Upper lobe of left lung (tissue), 4 donors: ENCODE data around the gene CLEC7A.

Experiments used
- EP300 ChIP-seq, 4 donors: sonication (generic); formaldehyde crosslinking; IDR thresholded peaks; one replicate each; pipeline ENCODE4 v1.5.1; 2017; ENCODE audit warnings: antibody characterized with exemption in 4 of 4, control low read depth in 2 of 4
- POLR2A ChIP-seq, 4 donors: fragments of 450-650 bp; IDR thresholded peaks; one replicate each; pipeline ENCODE4 v1.5.1; 2016 to 2017; ENCODE audit warnings: antibody characterized with exemption in 4 of 4, mild to moderate bottlenecking in 2 of 4
- TF ChIP-seq, protein P1 (sequence below), 6 experiments: fragments of 450-650 bp in 4 of 6; fragments of 200-600 bp in 2 of 6; sonication (generic) in 2 of 6; IDR thresholded peaks; one replicate each; pipeline ENCODE4 v1.5.1; 2016 to 2019; ENCODE audit warnings: antibody characterized with exemption in 6 of 6

DNA sequence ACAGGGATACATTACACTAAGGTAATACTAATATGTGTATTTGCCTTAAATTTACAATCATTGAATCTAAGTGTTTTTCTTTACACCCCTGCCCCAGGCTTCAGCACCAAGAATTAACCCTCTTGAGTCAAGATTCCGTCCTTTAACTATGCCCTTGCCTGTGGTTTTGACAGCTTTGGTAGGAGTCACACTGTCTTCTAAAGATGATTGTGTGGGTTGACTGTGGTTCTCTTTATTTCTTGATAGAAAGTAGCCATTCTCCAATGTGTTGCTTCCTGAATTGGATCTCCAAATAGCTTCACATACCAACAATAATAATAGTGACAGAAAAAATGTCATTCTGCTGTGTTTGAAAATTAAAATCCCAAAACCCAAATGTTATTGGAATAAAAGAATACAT lies 3.6 kb downstream of the CLEC7A start:
- TF ChIP-seq EP300 (IDR thresholded peaks at IDR 0.05) (no peak), POLR2A (IDR thresholded peaks at IDR 0.05) (no peak)
- TF ChIP-seq, protein P1, sequence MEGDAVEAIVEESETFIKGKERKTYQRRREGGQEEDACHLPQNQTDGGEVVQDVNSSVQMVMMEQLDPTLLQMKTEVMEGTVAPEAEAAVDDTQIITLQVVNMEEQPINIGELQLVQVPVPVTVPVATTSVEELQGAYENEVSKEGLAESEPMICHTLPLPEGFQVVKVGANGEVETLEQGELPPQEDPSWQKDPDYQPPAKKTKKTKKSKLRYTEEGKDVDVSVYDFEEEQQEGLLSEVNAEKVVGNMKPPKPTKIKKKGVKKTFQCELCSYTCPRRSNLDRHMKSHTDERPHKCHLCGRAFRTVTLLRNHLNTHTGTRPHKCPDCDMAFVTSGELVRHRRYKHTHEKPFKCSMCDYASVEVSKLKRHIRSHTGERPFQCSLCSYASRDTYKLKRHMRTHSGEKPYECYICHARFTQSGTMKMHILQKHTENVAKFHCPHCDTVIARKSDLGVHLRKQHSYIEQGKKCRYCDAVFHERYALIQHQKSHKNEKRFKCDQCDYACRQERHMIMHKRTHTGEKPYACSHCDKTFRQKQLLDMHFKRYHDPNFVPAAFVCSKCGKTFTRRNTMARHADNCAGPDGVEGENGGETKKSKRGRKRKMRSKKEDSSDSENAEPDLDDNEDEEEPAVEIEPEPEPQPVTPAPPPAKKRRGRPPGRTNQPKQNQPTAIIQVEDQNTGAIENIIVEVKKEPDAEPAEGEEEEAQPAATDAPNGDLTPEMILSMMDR (IDR thresholded peaks at IDR 0.05): no peak
